GM21529 (cell line): Measurements from ENCODE around the gene MYADM.

Source experiments
- ATAC-seq: cut with Tn5 transposase; IDR thresholded peaks from one replicate; pipeline ENCODE4 v1.9.1; 2021; ENCODE audit not compliant: unreplicated experiment

MYADM gene

DNA sequence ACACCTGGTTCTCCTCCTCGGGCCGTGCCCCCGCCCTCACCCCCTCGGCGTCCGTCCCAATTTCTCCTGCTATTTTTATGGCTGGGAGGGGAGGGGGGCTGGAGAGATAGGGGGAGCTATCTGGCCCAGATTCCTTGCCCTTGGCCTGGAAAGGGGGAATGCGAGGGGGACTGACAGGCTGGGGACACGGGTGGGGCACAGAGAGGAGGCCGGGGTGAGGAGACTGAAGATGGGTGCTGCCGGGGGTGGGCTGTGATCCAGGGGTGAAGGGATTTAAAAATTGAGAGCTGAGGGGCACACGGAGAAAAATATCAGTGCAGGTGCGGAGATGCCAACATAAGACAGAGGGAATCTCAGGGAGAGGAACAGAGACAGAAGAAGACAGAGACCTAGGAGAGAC is 16.6 kb downstream of the MYADM start:
- ATAC-seq, result no peak

DNA sequence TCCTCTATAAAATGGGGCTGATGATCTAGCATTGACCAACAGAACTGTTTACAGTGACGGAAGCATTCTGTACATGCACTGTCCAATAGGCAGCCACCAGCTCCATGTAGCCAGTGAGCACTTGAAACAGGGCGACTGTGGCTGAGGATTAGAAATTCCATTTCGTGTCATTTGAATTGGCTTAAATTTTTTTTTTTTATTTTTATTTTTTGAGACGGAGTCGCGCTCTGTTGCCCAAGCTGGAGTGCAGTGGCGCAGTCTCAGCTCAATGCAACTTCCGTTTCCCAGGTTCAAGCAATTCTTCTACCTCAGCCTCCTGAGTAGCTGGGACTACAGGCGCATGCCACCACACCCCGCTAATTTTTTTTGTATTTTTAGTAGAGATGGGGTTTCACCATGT is 17.4 kb downstream of the MYADM start:
- no peak for ATAC-seq

DNA sequence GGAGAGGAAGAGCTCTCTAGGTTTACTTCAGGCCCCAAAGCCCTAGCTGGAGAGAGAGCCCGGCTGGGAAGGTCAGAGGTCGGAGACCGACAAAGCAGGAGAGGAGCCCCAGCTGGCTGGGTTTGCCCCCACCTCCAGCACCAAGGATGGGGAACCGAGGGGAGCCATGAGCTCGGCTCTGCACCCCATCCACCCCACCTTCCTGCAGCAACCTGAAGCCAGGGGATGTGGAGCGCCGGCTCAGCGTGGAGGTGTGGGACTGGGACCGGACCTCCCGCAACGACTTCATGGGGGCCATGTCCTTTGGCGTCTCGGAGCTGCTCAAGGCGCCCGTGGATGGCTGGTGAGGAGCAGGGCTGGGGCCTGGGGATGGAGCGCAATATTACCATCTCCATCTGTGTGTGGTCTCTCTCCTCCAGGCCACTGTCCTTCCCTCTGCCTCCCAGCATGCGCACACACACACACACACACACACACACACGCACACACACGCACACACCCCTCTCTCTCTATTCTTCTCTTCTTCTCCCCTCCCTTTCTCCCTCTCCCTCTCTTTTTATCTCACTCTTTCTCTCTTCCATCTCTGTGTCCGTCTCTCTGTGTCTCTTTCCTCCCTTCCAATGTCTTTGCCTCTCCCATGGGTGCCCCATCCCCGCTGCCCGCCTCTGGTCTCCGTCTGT is 24.8 kb downstream of the MYADM start:
- no peak for ATAC-seq

DNA sequence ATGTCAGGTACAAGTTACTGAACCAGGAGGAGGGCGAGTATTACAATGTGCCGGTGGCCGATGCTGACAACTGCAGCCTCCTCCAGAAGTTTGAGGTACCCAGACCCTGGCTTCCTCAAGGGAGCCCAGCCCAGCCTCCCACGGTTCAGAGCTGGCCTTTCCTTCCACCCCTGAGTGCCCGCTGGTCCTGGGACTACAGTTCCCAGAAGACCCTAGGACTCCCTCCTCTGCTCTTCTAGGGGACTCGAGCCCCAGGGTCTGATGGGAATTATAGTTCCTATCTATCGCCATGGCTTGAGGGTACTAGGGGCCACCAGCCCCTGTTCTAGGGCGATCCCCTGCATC is 25.3 kb downstream of the MYADM start:
- no peak for ATAC-seq

DNA sequence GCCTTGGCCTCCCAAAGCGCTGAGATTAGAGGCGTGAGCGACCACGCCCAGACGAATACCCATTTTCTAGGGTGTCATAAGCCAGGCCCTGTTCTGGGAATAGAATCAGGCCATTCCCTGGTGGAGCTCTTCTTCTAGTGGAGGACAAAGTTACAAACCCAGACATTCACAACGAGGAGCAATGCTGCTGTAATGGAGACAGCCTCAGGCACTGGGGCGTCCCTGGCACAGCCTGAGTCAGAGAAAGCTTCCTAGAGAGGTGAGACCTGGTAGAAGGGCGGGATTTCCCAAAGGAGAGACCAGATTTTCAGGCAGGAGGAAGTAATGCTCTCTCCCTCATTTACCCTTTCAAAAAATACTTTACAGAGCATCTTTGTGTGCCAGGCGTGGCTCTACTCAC is 27.0 kb downstream of the MYADM start:
- no peak for ATAC-seq

DNA sequence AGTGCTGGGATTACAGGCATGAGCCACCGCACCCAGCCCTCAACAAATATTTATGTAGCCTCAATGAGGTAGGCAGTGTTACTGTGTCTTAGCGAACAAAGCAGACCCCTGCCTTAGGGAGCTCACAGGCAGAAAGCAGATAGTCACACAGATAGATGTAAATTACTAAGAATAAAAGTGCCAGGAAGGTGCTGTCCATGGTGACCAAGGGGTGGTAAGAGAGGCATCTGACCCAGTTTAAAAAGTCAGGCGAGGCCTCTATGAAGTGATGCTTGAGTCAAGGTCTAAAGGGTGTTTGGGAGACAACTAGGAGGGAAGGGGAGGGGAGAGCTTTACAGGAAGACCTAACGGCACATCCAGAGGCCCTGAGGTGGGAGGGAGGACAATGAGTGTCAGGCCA is 29.0 kb downstream of the MYADM start:
- no peak for ATAC-seq

DNA sequence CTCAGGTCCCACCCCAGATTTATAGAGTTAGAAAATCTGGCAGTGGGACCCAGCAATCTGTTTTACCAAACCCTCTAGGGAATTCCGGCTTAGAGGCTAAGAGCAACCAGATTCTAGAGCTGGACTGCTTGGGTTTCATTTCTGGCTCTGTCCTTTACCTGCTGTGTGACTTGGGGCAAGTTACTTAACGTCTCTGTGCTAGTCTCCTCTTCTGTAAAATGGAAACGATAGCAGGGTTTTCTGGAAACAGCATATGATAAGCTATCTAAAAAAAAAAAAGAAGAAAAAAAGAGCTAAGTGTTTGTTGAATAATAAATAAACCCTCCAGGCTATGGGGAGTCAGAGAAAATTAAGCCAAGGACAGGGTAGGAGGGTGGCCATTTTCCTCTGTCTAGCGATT is 29.8 kb downstream of the MYADM start:
- ATAC-seq, result no peak

DNA sequence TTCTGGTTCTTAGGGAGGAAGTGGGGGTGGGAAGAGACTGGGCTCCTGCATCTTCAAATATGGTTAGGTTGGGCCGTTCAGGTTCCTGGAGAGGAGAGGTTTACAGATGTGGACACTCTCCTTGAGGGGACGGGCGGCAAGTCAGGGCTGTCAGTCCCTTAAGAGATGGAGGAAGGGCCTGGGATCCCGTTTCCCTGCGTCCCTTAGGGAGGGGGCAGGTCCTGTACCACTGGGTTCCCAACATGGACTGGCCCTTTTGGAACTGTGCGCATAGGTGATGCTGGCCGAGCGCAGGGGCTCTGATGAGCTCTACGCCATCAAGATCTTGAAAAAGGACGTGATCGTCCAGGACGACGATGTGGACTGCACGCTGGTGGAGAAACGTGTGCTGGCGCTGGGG is 30.5 kb downstream of the MYADM start:
- no peak for ATAC-seq

DNA sequence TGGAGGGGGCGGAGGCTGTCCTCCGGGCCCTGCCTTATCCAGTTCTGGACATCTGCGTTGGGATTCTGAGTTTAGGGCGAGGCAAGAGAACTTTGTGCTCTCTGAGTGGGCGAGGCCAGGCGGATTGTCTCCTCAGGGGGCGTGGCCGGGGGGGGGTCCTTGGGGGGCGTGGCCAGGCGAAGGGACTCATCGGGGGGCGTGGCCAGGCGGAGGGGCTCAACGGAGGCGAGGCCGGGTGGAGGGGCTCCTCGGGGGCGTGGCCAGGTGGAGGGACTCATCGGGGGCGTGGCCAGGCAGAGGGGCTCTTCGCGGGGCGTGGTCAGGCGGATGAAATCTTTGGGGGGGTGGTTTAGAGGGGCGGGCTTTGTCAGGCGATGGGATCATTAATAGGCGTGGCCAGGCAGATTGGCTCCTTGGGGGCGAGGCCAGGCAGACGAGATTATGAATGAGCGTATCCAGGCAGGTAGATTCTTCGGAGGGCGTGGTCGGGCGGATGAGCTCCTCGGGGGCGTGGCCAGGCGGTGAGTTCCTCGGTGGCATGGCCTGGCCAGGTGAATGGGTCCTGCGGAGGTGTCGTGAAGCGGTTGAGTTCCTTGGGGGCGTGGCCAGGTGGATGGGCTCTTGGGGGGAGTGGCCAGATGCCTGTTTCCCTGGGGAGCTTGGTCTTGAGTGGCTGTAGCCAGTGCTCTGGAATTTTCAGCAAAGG is 31.1 kb downstream of the MYADM start:
- ATAC-seq, result no peak

DNA sequence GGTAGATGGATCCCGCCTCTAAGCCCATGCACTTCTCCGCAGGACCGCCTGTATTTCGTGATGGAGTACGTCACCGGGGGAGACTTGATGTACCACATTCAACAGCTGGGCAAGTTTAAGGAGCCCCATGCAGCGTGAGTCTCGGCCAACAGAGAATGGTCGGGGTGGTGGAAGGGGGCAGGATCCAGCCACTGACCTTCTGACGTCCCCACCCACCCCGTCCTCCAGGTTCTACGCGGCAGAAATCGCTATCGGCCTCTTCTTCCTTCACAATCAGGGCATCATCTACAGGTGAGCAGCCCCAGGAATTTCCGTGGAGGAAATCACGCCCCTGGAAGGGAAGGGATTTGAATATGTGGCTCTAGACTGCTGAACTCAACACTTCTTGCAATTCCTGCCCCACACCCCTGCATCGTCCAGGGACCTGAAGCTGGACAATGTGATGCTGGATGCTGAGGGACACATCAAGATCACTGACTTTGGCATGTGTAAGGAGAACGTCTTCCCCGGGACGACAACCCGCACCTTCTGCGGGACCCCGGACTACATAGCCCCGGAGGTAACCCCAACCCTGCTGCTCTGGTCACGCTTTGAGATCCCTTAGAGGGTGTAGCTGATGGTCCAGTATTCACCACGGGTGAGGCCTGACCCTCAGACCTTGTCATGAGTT is 32.6 kb downstream of the MYADM start:
- ATAC-seq, result no peak

DNA sequence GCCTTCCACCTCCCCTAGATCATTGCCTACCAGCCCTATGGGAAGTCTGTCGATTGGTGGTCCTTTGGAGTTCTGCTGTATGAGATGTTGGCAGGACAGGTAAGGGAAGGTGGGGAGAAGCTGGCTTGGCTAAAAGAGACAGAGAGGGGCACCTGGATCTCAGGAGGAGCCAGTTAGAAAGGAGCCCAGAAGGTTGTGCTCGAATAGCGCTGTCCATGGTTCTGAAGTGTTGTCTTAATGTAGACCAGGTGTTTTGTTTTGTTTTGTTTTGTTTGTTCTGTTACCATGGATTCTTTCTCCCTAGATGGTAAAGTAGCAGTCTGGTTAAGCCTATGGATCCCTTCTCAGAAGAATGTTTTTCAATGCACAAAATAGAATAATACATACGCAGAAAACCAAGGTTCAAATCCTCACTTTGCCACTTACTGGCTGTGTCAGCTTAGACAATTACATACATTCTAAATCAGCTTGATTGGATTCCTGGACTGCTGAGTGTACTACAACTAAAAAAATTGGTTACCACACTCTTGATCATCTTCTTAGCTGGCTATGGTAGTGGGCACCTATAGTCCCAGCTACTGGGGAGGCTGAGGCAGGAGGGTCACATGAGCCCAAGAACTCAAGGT is 35.5 kb downstream of the MYADM start:
- ATAC-seq, result no peak

DNA sequence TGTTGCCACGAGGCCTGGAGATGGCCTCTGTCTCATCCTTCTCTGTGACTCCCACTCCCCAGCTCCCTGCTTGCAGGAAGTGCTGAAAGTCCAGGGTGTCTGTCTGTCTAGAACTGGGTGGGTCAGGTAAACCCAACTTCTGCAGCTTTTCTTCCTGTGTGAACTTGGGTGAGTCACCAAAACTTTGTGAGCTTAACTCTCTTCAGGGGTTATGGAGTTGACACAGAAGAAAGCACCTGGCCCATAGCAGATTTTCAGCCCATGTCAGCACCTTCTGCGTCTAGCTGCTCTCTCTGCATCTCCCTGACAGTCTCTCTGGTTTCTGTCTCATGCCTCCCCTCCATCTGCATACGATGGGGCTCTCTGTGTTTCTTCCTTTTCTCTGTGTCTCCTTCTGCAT is 37.2 kb downstream of the MYADM start:
- no peak for ATAC-seq

DNA sequence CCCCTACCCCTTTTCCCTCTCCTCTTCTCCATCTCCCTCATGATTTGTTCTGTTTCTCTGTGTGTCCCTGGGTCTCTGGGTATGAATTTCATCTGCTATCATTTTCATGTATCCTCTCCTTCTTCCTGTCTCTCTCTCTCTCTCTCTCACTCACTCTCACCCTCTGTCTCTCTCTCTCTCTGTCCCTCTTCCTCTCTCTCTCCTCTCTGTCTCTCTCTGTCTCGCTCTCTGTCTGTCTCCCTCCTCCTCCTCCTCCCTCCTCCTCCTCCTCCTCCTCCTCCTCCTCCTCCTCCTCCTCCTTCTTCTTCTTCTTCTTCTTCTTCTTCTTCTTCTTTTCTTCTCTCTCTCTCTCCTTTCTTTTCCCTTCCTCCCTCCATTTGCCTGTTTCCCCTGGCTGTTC is 38.1 kb downstream of the MYADM start:
- no peak for ATAC-seq

DNA sequence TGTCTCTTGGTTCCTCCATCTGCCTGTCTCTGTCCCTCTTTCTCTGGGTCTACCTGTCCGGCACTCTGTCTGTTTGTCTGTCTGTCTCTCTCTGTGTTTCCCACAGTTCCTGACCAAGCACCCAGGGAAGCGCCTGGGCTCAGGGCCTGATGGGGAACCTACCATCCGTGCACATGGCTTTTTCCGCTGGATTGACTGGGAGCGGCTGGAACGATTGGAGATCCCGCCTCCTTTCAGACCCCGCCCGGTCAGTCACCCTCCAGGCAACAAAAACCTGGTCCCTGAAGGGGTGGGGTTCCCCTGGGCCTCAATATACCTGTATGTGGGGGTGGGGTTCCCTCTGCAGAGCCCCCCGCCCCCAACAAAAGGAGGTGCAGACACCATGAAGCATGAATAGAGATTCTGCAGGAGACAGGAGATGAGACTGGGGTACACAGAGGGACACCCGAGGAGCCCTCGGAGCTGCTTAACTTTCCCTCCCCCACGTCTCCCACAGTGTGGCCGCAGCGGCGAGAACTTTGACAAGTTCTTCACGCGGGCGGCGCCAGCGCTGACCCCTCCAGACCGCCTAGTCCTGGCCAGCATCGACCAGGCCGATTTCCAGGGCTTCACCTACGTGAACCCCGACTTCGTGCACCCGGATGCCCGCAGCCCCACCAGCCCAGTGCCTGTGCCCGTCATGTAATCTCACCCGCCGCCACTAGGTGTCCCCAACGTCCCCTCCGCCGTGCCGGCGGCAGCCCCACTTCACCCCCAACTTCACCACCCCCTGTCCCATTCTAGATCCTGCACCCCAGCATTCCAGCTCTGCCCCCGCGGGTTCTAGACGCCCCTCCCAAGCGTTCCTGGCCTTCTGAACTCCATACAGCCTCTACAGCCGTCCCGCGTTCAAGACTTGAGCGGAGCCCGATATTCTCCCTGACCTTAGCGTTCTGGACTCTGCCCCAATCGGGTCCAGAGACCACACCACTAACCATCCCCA is 38.8 kb downstream of the MYADM start:
- ATAC-seq, result no peak

DNA sequence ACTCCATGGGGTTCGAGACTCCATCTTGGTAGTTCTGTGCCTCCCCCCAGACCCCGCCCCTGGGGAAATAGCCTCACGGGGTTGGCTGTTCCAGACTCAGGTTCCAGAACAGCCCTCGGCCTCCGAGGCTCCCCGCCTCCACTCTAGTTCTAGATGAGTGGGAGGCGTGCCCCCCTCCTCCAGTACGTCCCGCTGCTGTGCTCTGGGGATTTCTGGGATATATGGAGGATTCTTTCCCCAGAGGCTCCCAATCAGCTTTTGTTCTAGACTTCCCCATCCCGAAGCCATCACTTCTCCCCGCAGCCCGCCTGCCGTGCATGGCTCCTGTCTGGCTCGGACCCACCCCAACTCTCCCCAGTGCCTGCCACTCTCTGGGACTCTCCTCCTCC is 39.5 kb downstream of the MYADM start:
- ATAC-seq, result no peak

DNA sequence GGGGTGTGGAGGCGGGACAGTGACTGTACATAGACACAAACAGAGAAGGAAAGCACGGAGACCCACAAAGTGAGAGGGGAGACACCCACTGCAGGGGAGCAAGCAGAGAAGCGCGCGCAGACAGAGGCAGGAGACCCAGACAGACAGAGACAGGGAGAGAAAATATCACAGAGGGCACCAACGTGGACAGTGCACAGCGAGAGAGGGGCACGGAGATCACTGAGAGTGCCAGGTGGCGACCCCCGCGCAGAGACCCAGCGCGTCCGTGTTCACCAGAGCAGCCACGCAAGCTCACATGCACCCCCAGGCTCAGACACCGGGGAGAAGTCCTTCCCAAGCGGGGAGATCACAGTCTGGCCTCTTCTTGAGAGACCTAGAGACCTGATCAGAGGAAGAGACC is 40.0 kb downstream of the MYADM start:
- ATAC-seq, result no peak

DNA sequence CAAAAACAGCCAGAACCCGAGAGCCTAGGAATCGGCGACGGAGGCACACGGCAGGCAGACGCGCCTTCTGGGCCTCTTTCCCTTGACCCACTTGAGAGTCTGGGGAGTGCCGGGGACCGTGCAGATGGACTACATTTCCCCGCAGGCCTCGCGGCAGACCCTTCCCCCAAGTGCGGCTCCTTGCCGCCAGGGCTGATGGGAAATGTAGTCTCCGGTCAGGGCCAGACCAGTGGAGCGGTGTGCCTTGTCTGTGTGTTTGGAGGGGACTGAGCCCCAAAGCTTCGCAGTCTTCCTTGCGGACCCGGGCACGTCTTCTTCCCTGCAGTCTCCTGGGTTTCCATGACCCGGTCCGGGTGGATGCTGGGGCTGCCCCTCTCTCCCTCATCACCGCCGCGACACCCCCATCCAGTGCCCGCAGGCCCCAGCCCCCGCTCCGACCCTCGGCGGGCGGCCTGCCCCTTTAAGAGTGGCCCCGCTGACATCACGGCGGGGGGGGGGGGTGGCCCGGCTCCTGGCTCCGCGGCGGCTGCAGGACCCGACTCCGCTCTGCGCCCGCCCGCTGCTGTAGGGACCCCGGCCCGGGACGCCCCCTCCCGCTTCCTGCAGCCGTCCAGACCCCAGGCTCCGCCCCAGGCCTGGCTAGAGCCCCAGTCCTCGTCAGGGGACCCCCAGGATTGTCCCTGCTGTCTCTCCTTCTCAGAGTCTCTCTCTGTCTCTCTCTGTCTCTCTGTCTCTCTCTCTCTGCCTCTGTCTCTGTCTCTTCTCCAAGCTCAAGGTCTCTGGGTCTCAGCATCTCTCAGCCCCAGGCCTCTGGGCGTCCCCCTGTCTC is 40.6 kb downstream of the MYADM start:
- no peak for ATAC-seq

DNA sequence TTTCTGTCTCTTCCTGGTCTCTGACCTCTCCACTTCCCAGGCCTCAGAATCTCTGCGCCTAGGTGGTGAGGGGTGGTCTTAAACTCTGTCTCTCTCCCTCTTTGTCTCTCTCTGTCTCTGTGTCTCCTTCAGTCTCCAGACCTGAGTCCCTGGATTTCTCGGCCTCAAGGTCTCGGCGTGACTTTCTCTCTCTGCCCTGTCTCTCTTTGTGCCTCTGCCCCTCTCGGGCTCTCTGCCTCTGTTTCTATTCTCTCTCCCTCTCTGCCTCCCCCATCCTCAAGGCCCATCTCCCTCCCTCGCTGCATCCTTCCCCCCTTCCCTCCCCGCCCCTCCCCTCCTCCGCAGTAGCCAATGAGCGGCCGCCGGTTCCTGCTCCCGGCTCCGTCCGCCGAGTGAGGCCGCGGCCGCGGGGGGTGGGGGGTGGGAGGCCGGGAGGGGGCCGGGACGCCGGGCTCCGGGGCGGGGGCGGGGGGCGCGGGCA is 41.3 kb downstream of the MYADM start, which contains the start of gene CACNG7:
TSS of gene CACNG7 (plus strand) at position 344 of the 481 bp plus-strand sequence. CDS start 3,554 bp downstream, outside the sequence.
- ATAC-seq, result no peak

DNA sequence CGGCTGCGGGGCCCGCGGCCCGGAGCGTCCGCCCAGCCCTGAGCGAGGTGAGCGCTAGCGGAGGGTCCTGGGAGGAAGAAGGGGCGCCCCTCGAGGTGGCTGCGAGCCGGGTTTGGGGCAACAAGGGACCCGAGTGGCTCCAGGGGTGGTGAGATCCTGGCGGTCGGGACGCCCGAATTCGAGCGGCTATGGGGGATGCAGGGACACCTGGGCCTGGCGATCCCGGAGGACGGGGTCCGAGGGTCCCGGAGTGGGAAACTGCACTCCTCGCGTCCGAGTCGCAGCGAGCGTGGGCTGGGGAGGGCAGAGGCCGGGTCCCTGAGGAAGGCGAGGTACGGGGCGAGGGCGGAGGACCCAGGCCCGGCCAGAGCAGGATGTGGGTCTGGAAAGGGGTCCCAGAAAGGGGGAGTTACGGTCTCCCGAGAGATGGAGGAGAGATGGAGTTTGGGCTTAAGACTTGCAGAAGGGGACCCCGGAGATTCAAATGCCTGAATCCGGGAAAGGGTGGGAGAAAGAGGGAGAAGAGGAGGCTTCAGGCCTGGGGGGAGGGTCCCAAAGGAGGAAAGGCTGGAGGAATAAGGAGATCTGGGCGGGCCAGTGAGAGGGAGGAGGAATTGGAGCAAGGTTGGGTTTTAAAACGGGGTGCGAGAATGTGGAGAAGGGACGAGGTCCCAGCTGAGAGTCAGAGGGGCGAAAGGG is 41.9 kb downstream of the MYADM start:
- ATAC-seq, result no peak
